Effector memory CD8-positive, alpha-beta T cell (primary cell): ENCODE measurements around the gene RRAS2.

ENCODE experiments used
- ATAC-seq: fragments of 150-1000 bp; cut with Tn5 transposase; replicated peaks from 2 replicates; pipeline ENCODE4 v1.10.0; 2021; ENCODE audit warnings: mild to moderate bottlenecking, moderate library complexity
- DNase-seq, 3 experiments: peaks; one replicate each; pipeline ENCODE4 v3.0.0; 2021
- H3K27ac Mint-ChIP-seq, 2 donors: one replicate each; pipeline ENCODE4 v1.8.0; 2022; ENCODE audit warnings: mild to moderate bottlenecking in 2 of 2, mixed read lengths in 2 of 2, moderate library complexity in 2 of 2
- H3K27me3 Mint-ChIP-seq, 2 donors: one replicate each; pipeline ENCODE4 v1.8.0; 2022; ENCODE audit warnings: mixed read lengths in 2 of 2
- H3K36me3 Mint-ChIP-seq: one replicate; pipeline ENCODE4 v1.8.0; 2022; ENCODE audit warnings: mild to moderate bottlenecking, moderate library complexity, mixed read lengths; ENCODE audit not compliant: insufficient read depth
- H3K4me1 Mint-ChIP-seq, 2 donors: one replicate each; pipeline ENCODE4 v1.8.0; 2022; ENCODE audit warnings: low read depth in 2 of 2, mixed read lengths in 2 of 2
- H3K4me3 Mint-ChIP-seq, 2 donors: one replicate each; pipeline ENCODE4 v1.8.0; 2022; ENCODE audit warnings: mild to moderate bottlenecking in 2 of 2, mixed read lengths in 2 of 2, moderate library complexity in 2 of 2
- H3K9me3 Mint-ChIP-seq, 2 donors: one replicate each; pipeline ENCODE4 v1.8.0; 2022; ENCODE audit warnings: mixed read lengths in 2 of 2

The RRAS2 gene

GRCh38 chr11:14322510-14322909, 36.5 kb downstream of the RRAS2 start:
- peaks cover 60 to 75% of the 10 kb centered on the region in 2 donors for H3K4me1 Mint-ChIP-seq
- peaks cover 10% of the 10 kb centered on the region for H3K36me3 Mint-ChIP-seq
- H3K27me3 Mint-ChIP-seq, result no peaks in the 10 kb centered on the region
- no peaks in the 10 kb centered on the region for H3K9me3 Mint-ChIP-seq
- peak overlapping the region; percentile 52 to 54 for H3K4me3 Mint-ChIP-seq
- DNase-seq, result no peak
- ATAC-seq, result no peak
- peak overlapping the region; percentile 74 to 84 for H3K27ac Mint-ChIP-seq

GRCh38 chr11:14320020-14320419, 39.0 kb downstream of the RRAS2 start:
- no peaks in the 10 kb centered on the region for H3K27me3 Mint-ChIP-seq
- peaks cover 69 to 79% of the 10 kb centered on the region in 2 donors for H3K4me1 Mint-ChIP-seq
- H3K9me3 Mint-ChIP-seq, result no peaks in the 10 kb centered on the region
- ATAC-seq, result peak; percentile 91
- DNase-seq, result peak; percentile 29 to 35 (median 32)
- H3K4me3 Mint-ChIP-seq, result peak overlapping the region; percentile 68 to 70
- peak overlapping the region in 1 of 2 donors; percentile 9 for H3K27ac Mint-ChIP-seq
- H3K36me3 Mint-ChIP-seq, result peaks cover 10% of the 10 kb centered on the region

GRCh38 chr11:14318581-14318981, 40.4 kb downstream of the RRAS2 start:
- ATAC-seq, result no peak
- Mint-ChIP-seq H3K4me3 (peak overlapping the region; percentile 68 to 70), H3K9me3 (no peaks in the 10 kb centered on the region), H3K36me3 (peaks cover 10% of the 10 kb centered on the region), H3K4me1 (peaks cover 68 to 77% of the 10 kb centered on the region in 2 donors), H3K27me3 (no peaks in the 10 kb centered on the region), H3K27ac (no peak overlapping the region)
- DNase-seq, result no peak

GRCh38 chr11:14317659-14318325, 41.2 kb downstream of the RRAS2 start:
- DNase-seq (no peak), ATAC-seq (no peak)
- H3K4me3 Mint-ChIP-seq, result peak overlapping the region; percentile 23 to 70
- H3K9me3 Mint-ChIP-seq, result no peaks in the 10 kb centered on the region
- no peaks in the 10 kb centered on the region for H3K27me3 Mint-ChIP-seq
- H3K36me3 Mint-ChIP-seq, result peaks cover 8% of the 10 kb centered on the region
- H3K4me1 Mint-ChIP-seq, result peaks cover 67 to 77% of the 10 kb centered on the region in 2 donors
- H3K27ac Mint-ChIP-seq, result peak overlapping the region in 1 of 2 donors; percentile 74

GRCh38 chr11:14315130-14315529, 43.9 kb downstream of the RRAS2 start:
- Mint-ChIP-seq H3K36me3 (peaks cover 5% of the 10 kb centered on the region), H3K9me3 (no peaks in the 10 kb centered on the region), H3K4me1 (peaks cover 56 to 57% of the 10 kb centered on the region in 2 donors), H3K4me3 (no peak overlapping the region), H3K27me3 (no peaks in the 10 kb centered on the region), H3K27ac (no peak overlapping the region)
- DNase-seq (no peak), ATAC-seq (no peak)

- peaks cover 48 to 49% of the 10 kb centered on the region in 2 donors for H3K4me1 Mint-ChIP-seq
- H3K27me3 Mint-ChIP-seq, result no peaks in the 10 kb centered on the region
- DNase-seq, result no peak
- H3K27ac Mint-ChIP-seq, result no peak overlapping the region
- no peaks in the 10 kb centered on the region for H3K9me3 Mint-ChIP-seq
- H3K36me3 Mint-ChIP-seq, result peaks cover 5% of the 10 kb centered on the region
- peak overlapping the region in 1 of 2 donors; percentile 43 for H3K4me3 Mint-ChIP-seq
- peak; percentile 17 for ATAC-seq
These were observed 44.9 kb downstream of the RRAS2 start for GRCh38 chr11:14314127-14314526.

GRCh38 chr11:14312736-14313438, 46.1 kb downstream of the RRAS2 start:
- DNase-seq (no peak), ATAC-seq (peak; percentile 52)

GRCh38 chr11:14310679-14311078, 48.3 kb downstream of the RRAS2 start:
- no peak for DNase-seq
- H3K27me3 Mint-ChIP-seq, result no peaks in the 10 kb centered on the region

More at GRCh38 chr11:14312736-14313438, 46.1 kb downstream of the RRAS2 start:
- Mint-ChIP-seq H3K4me3 (peak overlapping the region; percentile 13 to 14), H3K27ac (peak overlapping the region; percentile 9 to 52), H3K9me3 (no peaks in the 10 kb centered on the region), H3K36me3 (peaks cover 5% of the 10 kb centered on the region), H3K4me1 (peaks cover 37 to 49% of the 10 kb centered on the region in 2 donors), H3K27me3 (no peaks in the 10 kb centered on the region)

GRCh38 chr11:14309425-14310192, 49.4 kb downstream of the RRAS2 start:
- DNase-seq (no peak), ATAC-seq (no peak)
- H3K27me3 Mint-ChIP-seq, result no peaks in the 10 kb centered on the region
- no peaks in the 10 kb centered on the region for H3K9me3 Mint-ChIP-seq
- no peak overlapping the region for H3K27ac Mint-ChIP-seq
- no peak overlapping the region for H3K4me3 Mint-ChIP-seq
- peaks cover 26 to 45% of the 10 kb centered on the region in 2 donors for H3K4me1 Mint-ChIP-seq
- H3K36me3 Mint-ChIP-seq, result peaks cover 2% of the 10 kb centered on the region

More at GRCh38 chr11:14310679-14311078, 48.3 kb downstream of the RRAS2 start:
- Mint-ChIP-seq H3K4me1 (peaks cover 33 to 45% of the 10 kb centered on the region in 2 donors), H3K27ac (no peak overlapping the region), H3K9me3 (no peaks in the 10 kb centered on the region), H3K36me3 (peaks cover 2% of the 10 kb centered on the region), H3K4me3 (no peak overlapping the region)
- no peak for ATAC-seq

GRCh38 chr11:14308897-14309387, 50.0 kb downstream of the RRAS2 start:
- DNase-seq (no peak), ATAC-seq (peak; percentile 39)
- no peak overlapping the region for H3K27ac Mint-ChIP-seq
- no peak overlapping the region for H3K4me3 Mint-ChIP-seq
- H3K36me3 Mint-ChIP-seq, result peaks cover 2% of the 10 kb centered on the region
- H3K4me1 Mint-ChIP-seq, result peaks cover 25 to 47% of the 10 kb centered on the region in 2 donors
- H3K27me3 Mint-ChIP-seq, result no peaks in the 10 kb centered on the region
- H3K9me3 Mint-ChIP-seq, result no peaks in the 10 kb centered on the region

- Mint-ChIP-seq H3K27me3 (no peaks in the 10 kb centered on the region), H3K4me1 (peaks cover 27 to 49% of the 10 kb centered on the region in 2 donors), H3K9me3 (no peaks in the 10 kb centered on the region), H3K36me3 (peaks cover under 1% of the 10 kb centered on the region), H3K27ac (no peak overlapping the region), H3K4me3 (no peak overlapping the region)
- ATAC-seq (peak; percentile 81), DNase-seq (no peak)
These were observed 50.7 kb downstream of the RRAS2 start for GRCh38 chr11:14308114-14308896.

GRCh38 chr11:14306481-14306880, 52.5 kb downstream of the RRAS2 start:
- H3K27me3 Mint-ChIP-seq, result no peaks in the 10 kb centered on the region
- H3K4me3 Mint-ChIP-seq, result peak overlapping the region in 1 of 2 donors; percentile 8
- no peaks in the 10 kb centered on the region for H3K9me3 Mint-ChIP-seq
- no peak for DNase-seq
- no peaks in the 10 kb centered on the region for H3K36me3 Mint-ChIP-seq
- ATAC-seq, result no peak
- peaks cover 22 to 55% of the 10 kb centered on the region in 2 donors for H3K4me1 Mint-ChIP-seq
- H3K27ac Mint-ChIP-seq, result peak overlapping the region in 1 of 2 donors; percentile 49
